Measurements from ENCODE around the gene TOP1.
"Not testable (repeated sequence)": the region's sequence is repeated elsewhere in the genome, so short reads cannot be mapped to it uniquely, and the experiment has no call there.

Gene TOP1

DNA sequence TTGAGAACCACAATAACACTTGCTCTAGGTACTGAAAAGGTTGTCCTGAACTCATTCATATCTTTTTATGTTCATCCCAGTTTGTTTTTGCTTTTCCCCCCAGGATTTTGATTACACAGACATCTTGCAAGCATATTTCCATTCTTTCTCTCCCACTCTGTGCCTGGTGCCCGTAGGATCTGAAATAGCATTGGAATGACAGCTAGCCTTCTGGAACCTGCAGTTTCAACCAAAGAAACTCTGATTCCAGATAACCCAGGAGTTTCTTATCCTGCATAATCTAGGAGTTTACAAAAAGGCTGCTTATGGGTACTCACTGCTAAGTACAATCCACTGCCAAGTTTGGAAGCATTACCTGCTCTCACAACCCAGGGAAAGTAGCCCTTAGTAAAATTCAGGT is 79.9 kb downstream of the TOP1 start:
- no peak for DNase-seq (ENCODE audit: low read depth)
- H3K4me3 ChIP-seq (ENCODE audit: low read length) = no peak overlapping the region
- TF ChIP-seq, protein P1, sequence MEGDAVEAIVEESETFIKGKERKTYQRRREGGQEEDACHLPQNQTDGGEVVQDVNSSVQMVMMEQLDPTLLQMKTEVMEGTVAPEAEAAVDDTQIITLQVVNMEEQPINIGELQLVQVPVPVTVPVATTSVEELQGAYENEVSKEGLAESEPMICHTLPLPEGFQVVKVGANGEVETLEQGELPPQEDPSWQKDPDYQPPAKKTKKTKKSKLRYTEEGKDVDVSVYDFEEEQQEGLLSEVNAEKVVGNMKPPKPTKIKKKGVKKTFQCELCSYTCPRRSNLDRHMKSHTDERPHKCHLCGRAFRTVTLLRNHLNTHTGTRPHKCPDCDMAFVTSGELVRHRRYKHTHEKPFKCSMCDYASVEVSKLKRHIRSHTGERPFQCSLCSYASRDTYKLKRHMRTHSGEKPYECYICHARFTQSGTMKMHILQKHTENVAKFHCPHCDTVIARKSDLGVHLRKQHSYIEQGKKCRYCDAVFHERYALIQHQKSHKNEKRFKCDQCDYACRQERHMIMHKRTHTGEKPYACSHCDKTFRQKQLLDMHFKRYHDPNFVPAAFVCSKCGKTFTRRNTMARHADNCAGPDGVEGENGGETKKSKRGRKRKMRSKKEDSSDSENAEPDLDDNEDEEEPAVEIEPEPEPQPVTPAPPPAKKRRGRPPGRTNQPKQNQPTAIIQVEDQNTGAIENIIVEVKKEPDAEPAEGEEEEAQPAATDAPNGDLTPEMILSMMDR (conservative IDR thresholded peaks at IDR 0.05; ENCODE audit: low read depth, low read length) = no peak

DNA sequence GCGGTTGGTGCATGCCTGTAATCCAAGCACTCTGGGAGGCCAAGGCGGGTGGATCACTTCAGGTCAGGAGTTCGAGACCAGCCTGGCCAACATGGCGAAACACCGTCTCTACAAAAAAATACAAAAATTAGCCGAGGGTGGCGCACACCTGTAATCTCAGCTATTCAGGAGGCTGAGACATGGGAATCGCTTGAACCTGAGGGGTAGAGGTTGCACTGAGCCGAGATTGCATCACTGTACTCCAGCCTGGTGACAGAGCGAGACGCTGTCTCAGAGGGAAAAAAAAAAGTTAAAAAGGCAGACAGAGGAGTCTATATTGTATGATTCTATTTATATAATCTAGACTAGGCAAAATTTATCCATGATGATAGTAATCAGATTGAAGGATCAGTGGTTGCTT is 81.4 kb downstream of the TOP1 start:
- no peak overlapping the region for H3K4me3 ChIP-seq (ENCODE audit: low read length)
- no peak for DNase-seq (ENCODE audit: low read depth)
- TF ChIP-seq, protein P1 (conservative IDR thresholded peaks at IDR 0.05; ENCODE audit: low read depth, low read length) = no peak

DNA sequence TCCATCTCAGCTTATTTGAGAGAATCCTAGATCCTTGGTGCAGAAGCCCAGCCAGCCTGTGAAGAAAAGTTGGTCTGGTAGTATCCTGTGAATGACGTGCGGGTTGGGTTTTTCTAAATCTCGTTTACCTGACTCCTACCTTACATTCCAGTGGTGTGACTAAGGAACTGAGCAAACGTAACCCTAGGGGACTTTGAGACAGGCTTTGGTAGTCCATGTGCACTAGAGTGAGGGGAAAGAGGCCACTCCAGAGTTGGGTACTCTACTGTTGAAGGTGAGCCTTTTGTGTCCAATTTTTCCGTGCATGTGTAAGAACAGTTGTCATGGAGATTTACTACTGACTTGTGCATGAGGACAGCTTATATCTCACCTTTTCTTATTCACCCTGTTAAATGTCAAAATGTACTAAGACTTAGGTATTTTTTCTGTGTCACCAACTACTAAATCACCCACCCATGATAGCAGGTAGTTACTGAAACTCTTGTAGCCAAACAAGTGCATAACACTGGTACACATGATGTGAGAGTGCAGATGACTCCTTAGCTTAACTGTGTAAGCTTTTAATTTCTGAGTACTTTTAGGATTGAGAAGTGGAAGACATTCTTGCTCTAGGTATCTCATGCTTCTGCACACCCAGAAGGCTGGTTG is 82.4 kb downstream of the TOP1 start:
- no peak overlapping the region for H3K4me3 ChIP-seq (ENCODE audit: low read length)
- DNase-seq (ENCODE audit: low read depth) = no peak
- TF ChIP-seq, protein P1 (conservative IDR thresholded peaks at IDR 0.05; ENCODE audit: low read depth, low read length) = no peak

DNA sequence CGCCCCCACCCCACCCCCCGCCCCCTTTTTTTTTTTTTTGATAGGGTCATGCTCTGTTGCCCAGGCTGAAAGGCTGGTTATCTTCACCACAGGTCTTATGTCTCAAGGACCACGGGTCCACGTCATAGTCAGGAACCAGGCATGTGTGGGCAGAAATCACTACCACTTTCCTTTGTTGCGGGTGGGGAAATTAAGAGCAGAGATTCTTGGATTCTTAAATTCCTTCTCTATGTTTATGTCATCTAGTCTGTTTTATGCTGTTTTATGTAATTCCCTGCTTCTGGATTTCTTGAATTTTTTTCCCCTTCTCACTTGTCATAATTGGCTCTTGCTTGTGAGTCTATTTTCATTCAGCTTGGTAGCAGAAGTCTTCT is 82.9 kb downstream of the TOP1 start:
- no peak overlapping the region for H3K4me3 ChIP-seq (ENCODE audit: low read length)
- DNase-seq (ENCODE audit: low read depth) = no peak
- TF ChIP-seq, protein P1 (conservative IDR thresholded peaks at IDR 0.05; ENCODE audit: low read depth, low read length) = no peak

DNA sequence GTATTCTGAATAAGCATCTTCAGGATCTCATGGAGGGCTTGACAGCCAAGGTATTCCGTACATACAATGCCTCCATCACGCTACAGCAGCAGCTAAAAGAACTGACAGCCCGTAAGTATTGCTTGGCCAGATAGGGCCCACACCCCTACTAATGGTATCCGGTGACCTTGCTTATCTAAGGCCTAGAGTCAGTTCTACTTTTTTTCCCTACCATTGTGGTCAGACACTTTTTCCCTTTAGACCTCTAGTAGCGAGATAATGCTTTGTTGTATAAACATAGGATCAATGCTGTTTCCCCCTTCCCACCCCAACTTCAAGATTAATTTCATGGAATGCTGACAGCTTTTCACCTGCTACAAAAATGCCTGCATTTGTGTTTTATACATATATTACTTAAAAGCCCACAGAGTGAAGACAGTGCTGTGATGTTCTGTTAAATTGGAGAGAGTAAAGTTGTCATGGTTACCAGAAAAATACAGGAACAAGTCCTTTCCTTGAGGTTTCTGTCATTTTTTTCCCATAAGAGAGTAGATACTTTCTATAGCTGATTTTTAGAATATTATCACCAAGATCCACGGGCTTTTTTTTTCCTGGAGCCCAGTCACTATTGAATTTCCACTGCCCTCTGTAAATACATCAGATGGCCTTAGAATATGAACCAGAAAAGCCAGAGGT is 87.8 kb downstream of the TOP1 start:
- TF ChIP-seq, protein P1 (conservative IDR thresholded peaks at IDR 0.05; ENCODE audit: low read depth, low read length) = no peak
- DNase-seq (ENCODE audit: low read depth) = no peak
- no peak overlapping the region for H3K4me3 ChIP-seq (ENCODE audit: low read length)

DNA sequence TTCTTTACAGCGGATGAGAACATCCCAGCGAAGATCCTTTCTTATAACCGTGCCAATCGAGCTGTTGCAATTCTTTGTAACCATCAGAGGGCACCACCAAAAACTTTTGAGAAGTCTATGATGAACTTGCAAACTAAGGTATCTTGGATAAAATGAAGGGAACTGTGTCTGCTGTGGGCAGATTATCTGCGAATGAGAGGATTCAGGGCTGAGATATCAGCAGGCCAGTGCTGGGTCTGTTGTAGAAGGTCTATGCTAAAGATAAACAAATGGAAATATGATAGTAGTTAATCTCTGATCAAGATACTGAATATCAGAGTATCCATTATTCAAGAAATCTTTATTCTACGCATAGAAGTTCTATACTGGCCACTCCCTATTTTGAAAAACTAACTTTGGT is 89.5 kb downstream of the TOP1 start:
- not testable (repeated sequence) for H3K4me3 ChIP-seq (ENCODE audit: low read length); DNase-seq (ENCODE audit: low read depth)
- TF ChIP-seq, protein P1 (conservative IDR thresholded peaks at IDR 0.05; ENCODE audit: low read depth, low read length) = peak; percentile 9

DNA sequence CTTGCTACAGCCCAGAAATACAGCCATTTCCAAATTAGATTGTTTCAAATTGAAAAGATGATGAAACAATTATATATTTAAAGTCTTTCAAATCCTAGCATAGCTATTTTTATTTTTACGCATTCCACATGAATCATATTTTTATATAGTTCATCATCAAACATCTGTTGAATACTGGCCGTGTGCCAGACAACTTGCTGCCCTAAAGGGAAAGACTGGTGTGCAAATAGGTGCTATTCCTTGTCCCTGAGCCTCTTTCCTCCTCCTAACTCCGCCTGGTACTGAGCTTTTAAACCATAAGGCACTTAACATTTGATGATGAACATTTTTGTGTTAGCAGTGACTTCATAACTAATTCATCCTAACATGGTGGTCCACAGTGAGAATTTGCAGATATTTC is 90.0 kb downstream of the TOP1 start:
- TF ChIP-seq, protein P1 (conservative IDR thresholded peaks at IDR 0.05; ENCODE audit: low read depth, low read length) = no peak
- no peak overlapping the region for H3K4me3 ChIP-seq (ENCODE audit: low read length)
- DNase-seq (ENCODE audit: low read depth) = no peak

Measured in retinal pigment epithelial cell (primary cell).